Transverse colon (tissue), 4 donors: Measurements from ENCODE around the gene POLG. TPM values are rescaled to one million over a fixed set of nuclear protein-coding genes. Genes with fewer than 3 reads are reported as not detected.

Experiments used
- DNase-seq: peaks from one replicate; pipeline ENCODE4 v3.0.0-alpha.2; 2019
- H3K27ac ChIP-seq, 4 donors: fragments of 200-600 bp; sonication (generic); 2 replicates each; pipeline ENCODE4 v1.5.1; 2016 to 2018; ENCODE audit warnings: inconsistent platforms in 4 of 4
- H3K27me3 ChIP-seq: fragments of 200-600 bp; sonication (generic); 2 replicates; pipeline ENCODE4 v1.5.1; 2017; ENCODE audit warnings: inconsistent platforms
- H3K36me3 ChIP-seq, 4 donors: fragments of 200-600 bp; sonication (generic); 2 replicates each; pipeline ENCODE4 v1.5.1; 2017 to 2019; ENCODE audit warnings: inconsistent platforms in 4 of 4
- H3K4me1 ChIP-seq, 4 donors: fragments of 200-600 bp; sonication (generic); 2 replicates each; pipeline ENCODE4 v1.5.1; 2017 to 2020; ENCODE audit warnings: inconsistent platforms in 4 of 4
- H3K4me3 ChIP-seq, 4 donors: fragments of 200-600 bp; sonication (generic); 1 replicate in 1 of 4; 2 replicates in 3 of 4; pipeline versions ENCODE4 v1.5.1 to v1.6.1; 2017 to 2019; ENCODE audit warnings: inconsistent platforms in 4 of 4
- H3K9me3 ChIP-seq, 2 donors: fragments of 200-600 bp; sonication (generic); 2 replicates each; pipeline ENCODE4 v1.5.1; 2017 to 2019; ENCODE audit warnings: inconsistent platforms in 2 of 2
- EP300 ChIP-seq: sonication (generic); formaldehyde crosslinking; IDR thresholded peaks from one replicate; pipeline ENCODE4 v1.6.1; 2017; ENCODE audit warnings: antibody characterized with exemption, low read depth
- POLR2A ChIP-seq: fragments of 450-650 bp; IDR thresholded peaks from one replicate; pipeline ENCODE4 v1.6.1; 2016; ENCODE audit warnings: antibody characterized with exemption, mild to moderate bottlenecking, moderate library complexity
- POLR2AphosphoS5 ChIP-seq, 3 donors: sonication (generic); formaldehyde crosslinking; IDR thresholded peaks; one replicate each; pipeline ENCODE4 v1.6.1; 2016; ENCODE audit warnings: antibody characterized with exemption in 3 of 3
- WGBS, 2 donors: methylation state at CpG; one replicate each; pipeline ENCODE4 v1.1.5; 2018; ENCODE audit warnings: low coverage in 1 of 2; 5-methylcytosine and 5-hydroxymethylcytosine counted together
- in situ Hi-C, 4 donors: fragments of 200-750 bp; cut with MboI; loops; one replicate each; pipeline versions ENCODE4 v1.15.0 to v1.15.1; 2017; ENCODE audit warnings: low sequenced_read_pairs in 3 of 4, low pct_ligation_motif_present in 1 of 4, low pct_unique_long_range_greater_than_20kb in 1 of 4
- intact Hi-C: fragments of 100-400 bp; cut with DNase I; formaldehyde crosslinking; loops from one replicate; pipeline ENCODE4 v1.15.1; 2023; ENCODE audit warnings: low total_unique reads
- total RNA-seq, 4 donors: library from RNA; depleted of rRNA; stranded (reverse); fragments of >200 nt; gene quantifications; one replicate each; pipeline ENCODE4 v1.1.0, GENCODE V29; 2016
- TF ChIP-seq, protein P1 (sequence below), 5 experiments: fragments of 200-600 bp in 3 of 5; fragments of 450-650 bp in 2 of 5; sonication (generic) in 3 of 5; IDR thresholded peaks; 1 replicate in 2 of 5; 2 replicates in 3 of 5; pipeline ENCODE4 v1.5.1; 2016 to 2017; ENCODE audit warnings: antibody characterized with exemption in 5 of 5, inconsistent platforms in 3 of 5, mild to moderate bottlenecking in 2 of 5, moderate library complexity in 1 of 5

Gene POLG
- total RNA-seq, 4 donors from 2014 or later: 64.5 to 204 (median 114) TPM

- no peak for TF ChIP-seq POLR2AphosphoS5 (IDR thresholded peaks at IDR 0.05)
- no peak for TF ChIP-seq POLR2A
- TF ChIP-seq, protein P1, sequence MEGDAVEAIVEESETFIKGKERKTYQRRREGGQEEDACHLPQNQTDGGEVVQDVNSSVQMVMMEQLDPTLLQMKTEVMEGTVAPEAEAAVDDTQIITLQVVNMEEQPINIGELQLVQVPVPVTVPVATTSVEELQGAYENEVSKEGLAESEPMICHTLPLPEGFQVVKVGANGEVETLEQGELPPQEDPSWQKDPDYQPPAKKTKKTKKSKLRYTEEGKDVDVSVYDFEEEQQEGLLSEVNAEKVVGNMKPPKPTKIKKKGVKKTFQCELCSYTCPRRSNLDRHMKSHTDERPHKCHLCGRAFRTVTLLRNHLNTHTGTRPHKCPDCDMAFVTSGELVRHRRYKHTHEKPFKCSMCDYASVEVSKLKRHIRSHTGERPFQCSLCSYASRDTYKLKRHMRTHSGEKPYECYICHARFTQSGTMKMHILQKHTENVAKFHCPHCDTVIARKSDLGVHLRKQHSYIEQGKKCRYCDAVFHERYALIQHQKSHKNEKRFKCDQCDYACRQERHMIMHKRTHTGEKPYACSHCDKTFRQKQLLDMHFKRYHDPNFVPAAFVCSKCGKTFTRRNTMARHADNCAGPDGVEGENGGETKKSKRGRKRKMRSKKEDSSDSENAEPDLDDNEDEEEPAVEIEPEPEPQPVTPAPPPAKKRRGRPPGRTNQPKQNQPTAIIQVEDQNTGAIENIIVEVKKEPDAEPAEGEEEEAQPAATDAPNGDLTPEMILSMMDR (IDR thresholded peaks at IDR 0.05): no peak
- no peak for TF ChIP-seq EP300
- WGBS, 2 donors: 22% methylated on average over 52 of the region's 87 CpGs; no CpG with 5 or more reads in 1 of the 2 donors
- H3K4me1 ChIP-seq: peaks cover 6 to 16% (median 11%) of the 10 kb centered on the region in 4 donors
- H3K9me3 ChIP-seq: no peaks in the 10 kb centered on the region
- peaks cover 99% of the 10 kb centered on the region for H3K27me3 ChIP-seq
- H3K4me3 ChIP-seq: peak overlapping the region in 1 of 4 donors; percentile 34
- no peaks in the 10 kb centered on the region for H3K36me3 ChIP-seq
- H3K27ac ChIP-seq: no peak overlapping the region
- no peak for DNase-seq
- in situ Hi-C loops (loop anchor here in 1 of 4 donors (5.0 kb wide), 1 partner anchor 46 kb away; no protein-coding TSS in a partner anchor), intact Hi-C loops (no loop called here)
These were observed 36.8 kb upstream of the POLG start for GRCh38 chr15:89371228-89372044.

GRCh38 chr15:89370978-89371227, 36.3 kb upstream of the POLG start:
- intact Hi-C loops: no loop called here
- H3K27me3 ChIP-seq: peaks cover 100% of the 10 kb centered on the region
- H3K36me3 ChIP-seq: no peaks in the 10 kb centered on the region
- H3K9me3 ChIP-seq: no peaks in the 10 kb centered on the region
- 7 to 13% methylated on average over 3 to 11 of the region's 11 CpGs for WGBS, 2 donors
- DNase-seq: no peak
- H3K4me1 ChIP-seq: peaks cover 6 to 16% (median 11%) of the 10 kb centered on the region in 4 donors
- in situ Hi-C loops: loop anchor here in 1 of 4 donors (5.0 kb wide), 1 partner anchor 46 kb away; no protein-coding TSS in a partner anchor
- no peak overlapping the region for H3K27ac ChIP-seq
- TF ChIP-seq, protein P1 (IDR thresholded peaks at IDR 0.05): no peak
- TF ChIP-seq POLR2A: no peak
- TF ChIP-seq POLR2AphosphoS5 (IDR thresholded peaks at IDR 0.05): no peak
- no peak for TF ChIP-seq EP300
- peak overlapping the region in 1 of 4 donors; percentile 34 for H3K4me3 ChIP-seq

- peaks cover 100% of the 10 kb centered on the region for H3K27me3 ChIP-seq
- no peak for DNase-seq
- in situ Hi-C loops: loop anchor here in 1 of 4 donors (5.0 kb wide), 1 partner anchor 47 kb away; no protein-coding TSS in a partner anchor
- no peak overlapping the region for H3K4me3 ChIP-seq
- TF ChIP-seq POLR2A: no peak
- TF ChIP-seq EP300: no peak
- TF ChIP-seq, protein P1 (IDR thresholded peaks at IDR 0.05): no peak
- no peak for TF ChIP-seq POLR2AphosphoS5 (IDR thresholded peaks at IDR 0.05)
- 17 to 22% methylated on average over 6 to 33 of the region's 33 CpGs for WGBS, 2 donors
- intact Hi-C loops: no loop called here
- H3K4me1 ChIP-seq: peaks cover 6 to 16% (median 11%) of the 10 kb centered on the region in 4 donors
- no peaks in the 10 kb centered on the region for H3K9me3 ChIP-seq
- no peak overlapping the region for H3K27ac ChIP-seq
- no peaks in the 10 kb centered on the region for H3K36me3 ChIP-seq
These were observed 35.7 kb upstream of the POLG start for GRCh38 chr15:89370120-89370977.

- Histone ChIP-seq H3K27ac (no peak overlapping the region), H3K36me3 (no peaks in the 10 kb centered on the region), H3K27me3 (peaks cover 100% of the 10 kb centered on the region), H3K4me1 (peaks cover 6 to 16% (median 11%) of the 10 kb centered on the region in 4 donors), H3K4me3 (no peak overlapping the region), H3K9me3 (no peaks in the 10 kb centered on the region)
- intact Hi-C loops: loop anchor here (5.0 kb wide), 1 partner anchor 48 kb away; no protein-coding TSS in a partner anchor
- no peak for DNase-seq
- 32 to 37% methylated on average over 2 to 3 of the region's 3 CpGs for WGBS, 2 donors
- in situ Hi-C loops: no loop called here
- TF ChIP-seq EP300: no peak
- TF ChIP-seq, protein P1 (IDR thresholded peaks at IDR 0.05): no peak
- TF ChIP-seq POLR2AphosphoS5 (IDR thresholded peaks at IDR 0.05): no peak
- no peak for TF ChIP-seq POLR2A
These were observed 34.8 kb upstream of the POLG start for GRCh38 chr15:89369341-89369947.
